Mesothelial cell of epicardium (in vitro differentiated cells): Measurements from ENCODE around the gene COPG1. TPM values are rescaled to one million over a fixed set of nuclear protein-coding genes. Genes with fewer than 3 reads are reported as not detected.

Experiments
- DNase-seq, 2 experiments: peaks; one replicate each; pipeline ENCODE4 v3.0.0; 2021; ENCODE audit warnings: low spot score in 2 of 2; ENCODE audit not compliant: unreplicated experiment in 2 of 2
- H3K27ac Mint-ChIP-seq: 2 replicates; pipeline ENCODE4 v1.8.0; 2021; ENCODE audit warnings: mixed read lengths
- H3K27me3 Mint-ChIP-seq: 2 replicates; pipeline ENCODE4 v1.8.0; 2021; ENCODE audit warnings: low read depth, mixed read lengths
- H3K36me3 Mint-ChIP-seq: 2 replicates; pipeline ENCODE4 v1.8.0; 2021; ENCODE audit warnings: mixed read lengths
- H3K4me1 Mint-ChIP-seq: 2 replicates; pipeline ENCODE4 v1.8.0; 2021; ENCODE audit warnings: mixed read lengths
- H3K4me3 Mint-ChIP-seq: 2 replicates; pipeline ENCODE4 v1.8.0; 2021; ENCODE audit warnings: mild to moderate bottlenecking, moderate library complexity, mixed read lengths
- H3K9me3 Mint-ChIP-seq: 2 replicates; pipeline ENCODE4 v1.8.0; 2021; ENCODE audit warnings: mixed read lengths
- CTCF ChIP-seq: fragments of 200-600 bp; sonication (generic); IDR thresholded peaks from one replicate; pipeline ENCODE4 v1.5.0; 2021; ENCODE audit warnings: antibody characterized with exemption; ENCODE audit not compliant: unreplicated experiment
- microRNA-seq: library from miRNA; unstranded; fragments of <30 nt; microRNA quantifications from one replicate; pipeline ENCODE4 v1.2.0, GENCODE V29; 2021; ENCODE audit warnings: inconsistent platforms, mixed read lengths
- total RNA-seq: library from RNA; stranded (reverse); gene quantifications from 3 replicates; pipeline ENCODE4 v1.2.1, GENCODE V29; 2021

Gene COPG1
- total RNA-seq, 1 donor from 2014 or later = 172 TPM

DNA sequence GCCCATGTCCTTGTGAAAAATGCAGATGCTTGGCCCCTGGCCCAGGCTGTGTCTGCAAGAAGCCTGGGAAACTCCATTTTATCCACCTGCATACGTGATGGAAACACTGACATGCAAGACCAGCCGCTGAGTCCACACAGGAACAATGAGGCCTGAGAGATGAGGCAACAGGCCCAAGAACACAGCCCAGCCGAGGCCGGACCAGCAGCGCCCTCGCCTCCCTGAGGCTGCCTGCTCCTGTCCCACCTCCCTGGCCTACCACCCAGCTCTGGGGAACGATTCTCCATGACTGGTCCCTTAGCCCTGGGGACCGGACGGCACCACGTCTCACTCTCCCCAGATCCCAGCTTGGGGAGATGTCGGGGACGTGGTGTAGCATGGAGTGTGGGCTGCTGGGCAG is 76.7 kb downstream of the COPG1 start:
- no peak overlapping the region for H3K27ac Mint-ChIP-seq
- no peak overlapping the region for H3K4me3 Mint-ChIP-seq
- DNase-seq = no peak

DNA sequence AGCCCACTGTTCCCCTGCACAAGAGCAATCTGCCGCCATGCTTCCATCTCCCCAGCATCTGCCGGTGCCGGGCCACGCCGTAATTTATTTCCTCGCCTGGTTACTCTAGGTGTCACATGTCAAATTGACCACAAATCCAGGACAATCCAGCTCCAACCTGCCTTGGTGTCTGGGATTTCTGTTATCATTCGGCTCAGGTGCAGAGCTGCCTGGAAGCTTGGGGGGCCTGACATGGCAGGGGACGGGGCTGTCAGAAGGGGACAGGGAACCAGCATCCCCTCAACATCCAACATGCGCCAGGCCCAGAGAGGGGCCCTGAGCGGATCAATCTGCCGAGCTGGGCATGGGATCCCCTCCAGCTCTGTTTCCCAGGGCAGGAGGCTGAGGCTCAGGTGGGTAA is 77.2 kb downstream of the COPG1 start:
- Mint-ChIP-seq H3K4me1 (no peaks in the 10 kb centered on the region), H3K36me3 (no peaks in the 10 kb centered on the region), H3K27ac (no peak overlapping the region), H3K4me3 (no peak overlapping the region), H3K9me3 (no peaks in the 10 kb centered on the region), H3K27me3 (peaks cover 2% of the 10 kb centered on the region)
- TF ChIP-seq CTCF = no peak
- no peak for DNase-seq

More for the DNA sequence above, 76.7 kb downstream of the COPG1 start:
- Mint-ChIP-seq H3K27me3 (peaks cover 2% of the 10 kb centered on the region), H3K9me3 (no peaks in the 10 kb centered on the region), H3K4me1 (no peaks in the 10 kb centered on the region), H3K36me3 (no peaks in the 10 kb centered on the region)
- TF ChIP-seq CTCF = no peak

Small RNA genes lying within 50 kb of the gene (microRNA-seq; reads per million reads assigned to microRNA genes)
- gene MIR6826 = not detected

Other genes starting within 250 kb of the COPG1 start
- gene EFCC1, start 248.3 kb upstream of the COPG1 start, total RNA-seq = 0.29 to 0.67 TPM (median 0.31 TPM) in 3 replicates
- gene GP9, start 188.8 kb upstream of the COPG1 start, total RNA-seq = not detected in 3 replicates
- 20.8 to 28.1 TPM (median 24.7 TPM) in 3 replicates for gene RAB43, start 127.8 kb upstream of the COPG1 start, total RNA-seq
- gene ISY1, start 88.5 kb upstream of the COPG1 start, total RNA-seq = 37.5 to 40.3 TPM (median 38.5 TPM) in 3 replicates
- gene CNBP, start 65.7 kb upstream of the COPG1 start, total RNA-seq = 217 to 223 TPM (median 222 TPM) in 3 replicates
- gene HMCES, start 29.3 kb downstream of the COPG1 start, total RNA-seq = 26.6 to 31.1 TPM (median 29.6 TPM) in 3 replicates
- 0.74 to 1.1 TPM (median 0.80 TPM) in 3 replicates for gene EFCAB12, start 179.0 kb downstream of the COPG1 start, total RNA-seq
- gene MBD4, start 190.3 kb downstream of the COPG1 start, total RNA-seq = 26.6 to 27.1 TPM (median 26.6 TPM) in 3 replicates
- gene IFT122, start 190.6 kb downstream of the COPG1 start, total RNA-seq = 41.9 to 48.0 TPM (median 45.8 TPM) in 3 replicates